Fibroblast of mammary gland (primary cell): ENCODE data around the gene CAPZA1.

ENCODE experiments used
- DNase-seq: peaks from one replicate; pipeline ENCODE4 v3.0.0-alpha.2; 2010; ENCODE audit warnings: low read depth
- H3K4me3 ChIP-seq: 2 replicates; pipeline ENCODE4 v1.5.1; 2011; ENCODE audit warnings: low read depth, mild to moderate bottlenecking, low read length, moderate library complexity; ENCODE audit not compliant: control insufficient read depth
- CTCF ChIP-seq: conservative IDR thresholded peaks from 2 replicates; pipeline ENCODE4 v1.5.1; 2011; ENCODE audit warnings: low read depth, low read length, inconsistent platforms; ENCODE audit not compliant: control insufficient read depth, insufficient read depth

CAPZA1 gene

GRCh38 chr1:112708489-112708888 lies 88.9 kb downstream of the CAPZA1 start:
- TF ChIP-seq CTCF, result no peak
- no peak for DNase-seq
- no peak overlapping the region for H3K4me3 ChIP-seq

- TF ChIP-seq CTCF, result no peak
- no peak for DNase-seq
- no peak overlapping the region for H3K4me3 ChIP-seq
Observed at GRCh38 chr1:112710159-112710558, 90.5 kb downstream of the CAPZA1 start.

- no peak for TF ChIP-seq CTCF
- no peak overlapping the region for H3K4me3 ChIP-seq
- DNase-seq, result no peak
Observed at GRCh38 chr1:112710586-112710985, 91.0 kb downstream of the CAPZA1 start.

DNA sequence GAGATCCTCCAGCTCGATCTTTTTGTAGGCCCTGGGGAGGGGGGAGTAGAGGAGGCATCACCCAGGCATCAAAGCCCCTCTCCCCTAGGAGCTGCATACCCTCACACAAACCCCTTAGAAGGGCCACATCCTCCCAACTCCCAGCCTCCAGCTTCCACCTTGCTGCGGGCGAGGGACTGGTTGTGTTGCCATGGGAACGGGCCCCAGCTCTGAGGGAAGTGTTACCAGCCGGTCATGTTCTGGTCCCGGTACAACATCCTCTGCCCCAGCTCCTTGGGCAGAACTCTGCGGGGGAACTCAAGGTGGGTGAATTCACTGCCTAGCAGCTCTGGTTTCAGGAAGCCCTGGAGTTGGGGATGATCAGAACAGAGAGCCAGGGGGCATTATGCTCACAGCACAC lies 91.4 kb downstream of the CAPZA1 start:
- DNase-seq, result no peak

GRCh38 chr1:112711670-112712069 lies 92.0 kb downstream of the CAPZA1 start:
- no peak for TF ChIP-seq CTCF
- no peak overlapping the region for H3K4me3 ChIP-seq
- DNase-seq, result no peak

More for the DNA sequence above, 91.4 kb downstream of the CAPZA1 start:
- H3K4me3 ChIP-seq, result no peak overlapping the region
- no peak for TF ChIP-seq CTCF

DNA sequence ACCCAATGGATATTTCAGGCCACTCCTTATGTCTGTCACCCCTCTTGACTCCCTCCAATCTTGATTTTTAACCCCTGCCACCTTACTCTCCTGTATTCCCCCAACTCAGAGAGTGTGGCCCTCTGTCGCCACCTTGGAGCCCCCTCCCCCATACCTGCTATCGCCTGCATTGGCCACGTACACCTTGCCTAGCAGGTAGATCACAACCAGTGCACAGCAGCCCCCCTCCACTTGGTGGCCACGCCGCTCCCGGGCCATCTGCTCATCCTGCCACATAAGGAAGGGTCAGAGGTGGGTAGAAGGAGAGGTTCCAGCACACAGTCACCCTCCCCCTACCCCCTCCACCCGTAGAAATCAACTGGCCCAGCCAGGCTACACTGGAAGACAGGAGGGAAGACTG lies 92.6 kb downstream of the CAPZA1 start:
- no peak for TF ChIP-seq CTCF
- H3K4me3 ChIP-seq, result no peak overlapping the region
- DNase-seq, result no peak

GRCh38 chr1:112712701-112713128 lies 93.1 kb downstream of the CAPZA1 start:
- DNase-seq, result no peak
- no peak overlapping the region for H3K4me3 ChIP-seq
- no peak for TF ChIP-seq CTCF
